HL-60 (cell line): ENCODE results near the gene UTP14C.

Source experiments
- DNase-seq, 2 experiments: peaks; one replicate each; pipeline ENCODE4 v3.0.0-alpha.2; 2010 to 2020; ENCODE audit warnings: low read depth in 1 of 2, low spot score in 1 of 2
- H3K27ac ChIP-seq: fragments of 250-450 bp; sonication (Bioruptor Pico); replicated peaks from 2 replicates; pipeline ENCODE4 v1.5.1; 2020; ENCODE audit warnings: mild to moderate bottlenecking, moderate library complexity
- H3K27me3 ChIP-seq: fragments of 250-450 bp; sonication (Bioruptor Pico); 2 replicates; pipeline ENCODE4 v1.5.1; 2021; ENCODE audit warnings: mild to moderate bottlenecking, moderate library complexity; ENCODE audit not compliant: insufficient read depth, poor library complexity, severe bottlenecking
- H3K4me3 ChIP-seq: replicated peaks from 2 replicates; pipeline ENCODE4 v1.5.1; 2011; ENCODE audit warnings: mild to moderate bottlenecking, control low read depth, low read length; ENCODE audit not compliant: insufficient read depth
- CTCF ChIP-seq: IDR thresholded peaks from one replicate; pipeline ENCODE4 v1.5.1; 2011; ENCODE audit warnings: low read length, control low read depth, inconsistent platforms; ENCODE audit not compliant: insufficient read depth
- GABPA ChIP-seq: IDR thresholded peaks from 2 replicates; pipeline ENCODE4 v1.6.1; 2012; ENCODE audit warnings: low read depth
- POLR2AphosphoS5 ChIP-seq: IDR thresholded peaks from 2 replicates; pipeline ENCODE4 v1.6.1; 2012; ENCODE audit warnings: low read depth
- REST ChIP-seq: IDR thresholded peaks from 2 replicates; pipeline ENCODE4 v1.6.1; 2012; ENCODE audit warnings: low read depth; ENCODE audit not compliant: insufficient replicate concordance
- SPI1 ChIP-seq: IDR thresholded peaks from 2 replicates; pipeline ENCODE4 v1.6.1; 2012; ENCODE audit warnings: low read depth, mild to moderate bottlenecking, borderline replicate concordance

Gene UTP14C

GRCh38 chr13:51988988-51989618 lies 35.4 kb upstream of the UTP14C start:
- no peak for DNase-seq
- Histone ChIP-seq H3K27me3 (no peaks in the 10 kb centered on the region), H3K4me3 (no peak overlapping the region), H3K27ac (no peak overlapping the region)
- TF ChIP-seq POLR2AphosphoS5 (no peak), CTCF (no peak), GABPA (no peak), SPI1 (no peak), REST (no peak)

GRCh38 chr13:51993713-51994112 lies 30.8 kb upstream of the UTP14C start:
- H3K27me3 ChIP-seq, result no peaks in the 10 kb centered on the region
- H3K27ac ChIP-seq, result no peak overlapping the region
- no peak for DNase-seq
- H3K4me3 ChIP-seq, result no peak overlapping the region
- TF ChIP-seq POLR2AphosphoS5 (no peak), REST (no peak), SPI1 (no peak), CTCF (no peak), GABPA (no peak)

GRCh38 chr13:51995677-51996551 lies 28.6 kb upstream of the UTP14C start:
- H3K27me3 ChIP-seq, result peaks cover 5% of the 10 kb centered on the region
- no peak overlapping the region for H3K27ac ChIP-seq
- peak; percentile 72 for TF ChIP-seq SPI1
- no peak for TF ChIP-seq GABPA
- peak; percentile 46 for TF ChIP-seq REST
- H3K4me3 ChIP-seq, result no peak overlapping the region
- no peak for DNase-seq
